Measurements from ENCODE around the gene KCNIP4.

DNA sequence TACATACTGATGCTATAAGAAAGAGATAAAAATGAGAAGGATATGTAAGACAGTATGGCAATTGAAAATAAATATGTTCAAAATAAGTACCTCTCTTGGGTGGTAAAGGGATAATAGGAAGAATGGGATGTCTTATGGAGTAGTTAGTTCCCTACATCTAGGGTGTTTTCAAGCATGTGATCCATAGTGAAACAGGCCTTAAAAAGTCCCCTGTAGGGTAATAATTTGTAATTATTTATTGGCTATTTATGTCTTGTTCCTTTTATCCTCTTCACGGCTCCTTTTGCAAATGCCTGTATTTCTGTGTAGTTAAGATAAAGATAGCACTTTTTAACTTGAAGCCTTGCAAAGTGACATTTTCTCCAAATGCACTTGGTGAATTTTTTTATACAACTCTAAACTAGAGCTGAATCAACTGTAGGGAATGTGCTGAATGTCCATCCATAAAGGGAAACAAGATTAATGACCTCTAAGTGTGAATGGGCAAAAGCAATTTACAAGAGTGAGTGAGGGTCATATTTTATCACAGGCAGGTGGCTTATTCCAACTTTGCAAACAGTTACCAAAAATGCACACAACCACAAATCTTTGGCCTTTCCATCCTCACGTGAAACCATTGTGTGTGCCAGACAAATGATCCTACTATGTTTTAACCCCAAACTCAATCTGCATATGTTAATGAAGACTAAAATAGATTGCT is 299.0 kb downstream of the KCNIP4 start:
- TF ChIP-seq POLR2A (IDR thresholded peaks at IDR 0.05) = no peak
- TF ChIP-seq, protein P1, sequence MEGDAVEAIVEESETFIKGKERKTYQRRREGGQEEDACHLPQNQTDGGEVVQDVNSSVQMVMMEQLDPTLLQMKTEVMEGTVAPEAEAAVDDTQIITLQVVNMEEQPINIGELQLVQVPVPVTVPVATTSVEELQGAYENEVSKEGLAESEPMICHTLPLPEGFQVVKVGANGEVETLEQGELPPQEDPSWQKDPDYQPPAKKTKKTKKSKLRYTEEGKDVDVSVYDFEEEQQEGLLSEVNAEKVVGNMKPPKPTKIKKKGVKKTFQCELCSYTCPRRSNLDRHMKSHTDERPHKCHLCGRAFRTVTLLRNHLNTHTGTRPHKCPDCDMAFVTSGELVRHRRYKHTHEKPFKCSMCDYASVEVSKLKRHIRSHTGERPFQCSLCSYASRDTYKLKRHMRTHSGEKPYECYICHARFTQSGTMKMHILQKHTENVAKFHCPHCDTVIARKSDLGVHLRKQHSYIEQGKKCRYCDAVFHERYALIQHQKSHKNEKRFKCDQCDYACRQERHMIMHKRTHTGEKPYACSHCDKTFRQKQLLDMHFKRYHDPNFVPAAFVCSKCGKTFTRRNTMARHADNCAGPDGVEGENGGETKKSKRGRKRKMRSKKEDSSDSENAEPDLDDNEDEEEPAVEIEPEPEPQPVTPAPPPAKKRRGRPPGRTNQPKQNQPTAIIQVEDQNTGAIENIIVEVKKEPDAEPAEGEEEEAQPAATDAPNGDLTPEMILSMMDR (IDR thresholded peaks at IDR 0.05) = no peak
